PC-9 (cell line): ENCODE results near the gene ACOXL. TPM values are rescaled to one million over a fixed set of nuclear protein-coding genes. Genes with fewer than 3 reads are reported as not detected.

Experiments used
- BruUV-seq: library from RNA; stranded (reverse); fragments of 400-500 nt; replicated peaks from 2 replicates; lab custom pipeline; 2021; lab: Mats Ljungman, UMichigan
- CTCF ChIA-PET: fragments of 300-600 bp; sonication (Branson Sonifier 250); formaldehyde crosslinking; loops from one replicate; lab custom pipeline; 2022; ENCODE audit warnings: antibody characterized with exemption; lab: Charles Lee
- POLR2A ChIA-PET: fragments of 300-600 bp; sonication (Branson Sonifier 250); formaldehyde crosslinking; loops from one replicate; lab custom pipeline; 2022; ENCODE audit warnings: antibody characterized with exemption; ENCODE audit not compliant: unreplicated experiment; lab: Charles Lee
- DNase-seq, 2 experiments: peaks; one replicate each; pipeline versions ENCODE4 v3.0.0 to v3.0.0-alpha.2; 2015 to 2022; ENCODE audit warnings: mixed read lengths in 1 of 2
- H2AFZ ChIP-seq: fragments of 200-600 bp; sonication (generic); 2 replicates; pipeline ENCODE4 v1.8.1; 2017; ENCODE audit warnings: antibody characterized with exemption
- H3F3A ChIP-seq: fragments of 200-600 bp; sonication (generic); 2 replicates; pipeline ENCODE4 v1.8.1; 2017; ENCODE audit warnings: antibody characterized with exemption, mild to moderate bottlenecking, low read depth; ENCODE audit not compliant: insufficient read depth
- H3K27ac ChIP-seq: fragments of 200-600 bp; sonication (generic); 2 replicates; pipeline ENCODE4 v1.6.1; 2016; ENCODE audit warnings: mixed run types
- H3K27me3 ChIP-seq: fragments of 200-600 bp; sonication (generic); 2 replicates; pipeline ENCODE4 v1.6.1; 2016; ENCODE audit warnings: low read depth, mixed run types; ENCODE audit not compliant: insufficient read depth
- H3K36me3 ChIP-seq: fragments of 200-600 bp; sonication (generic); 2 replicates; pipeline ENCODE4 v1.6.1; 2016; ENCODE audit warnings: low read depth, mixed run types
- H3K4me1 ChIP-seq: fragments of 200-600 bp; sonication (generic); replicated peaks from 2 replicates; pipeline ENCODE4 v1.6.1; 2016; ENCODE audit warnings: mixed run types; ENCODE audit not compliant: insufficient read depth
- H3K4me2 ChIP-seq: fragments of 200-600 bp; sonication (generic); 2 replicates; pipeline ENCODE4 v1.6.1; 2017; ENCODE audit warnings: mixed run types
- H3K4me3 ChIP-seq: fragments of 200-600 bp; sonication (generic); 2 replicates; pipeline ENCODE4 v1.6.1; 2016; ENCODE audit warnings: mixed run types
- H3K79me2 ChIP-seq: fragments of 200-600 bp; sonication (generic); 2 replicates; pipeline ENCODE4 v1.6.1; 2017; ENCODE audit warnings: low read depth, mixed run types
- H3K9me2 ChIP-seq: fragments of 200-600 bp; sonication (generic); 2 replicates; pipeline ENCODE4 v1.8.1; 2017; ENCODE audit warnings: mild to moderate bottlenecking; ENCODE audit not compliant: insufficient read depth
- H3K9me3 ChIP-seq: fragments of 200-600 bp; sonication (generic); 2 replicates; pipeline ENCODE4 v1.8.1; 2016; ENCODE audit warnings: low read depth; ENCODE audit not compliant: insufficient read depth
- H4K20me1 ChIP-seq: fragments of 200-600 bp; sonication (generic); 2 replicates; pipeline ENCODE4 v1.8.1; 2017; ENCODE audit not compliant: insufficient read depth
- CTCF ChIP-seq: fragments of 200-600 bp; sonication (generic); conservative IDR thresholded peaks from 2 replicates; pipeline ENCODE4 v1.6.1; 2017; ENCODE audit warnings: mixed run types, antibody characterized with exemption, mild to moderate bottlenecking, moderate library complexity
- EZH2 ChIP-seq: fragments of 200-600 bp; sonication (generic); IDR thresholded peaks from 2 replicates; pipeline ENCODE4 v1.8.0; 2017; ENCODE audit warnings: antibody characterized with exemption, low read depth
- intact Hi-C: fragments of 100-400 bp; cut with micrococcal nuclease; formaldehyde crosslinking; loops from one replicate; pipeline ENCODE4 v1.10.0; 2022; ENCODE audit not compliant: unreplicated experiment
- total RNA-seq: library from RNA; stranded (reverse); gene quantifications from 2 replicates; pipeline ENCODE4 v1.2.3, GENCODE V29; 2021

Gene ACOXL
- total RNA-seq, 1 experiment from 2014 or later: 10.7 TPM

DNA sequence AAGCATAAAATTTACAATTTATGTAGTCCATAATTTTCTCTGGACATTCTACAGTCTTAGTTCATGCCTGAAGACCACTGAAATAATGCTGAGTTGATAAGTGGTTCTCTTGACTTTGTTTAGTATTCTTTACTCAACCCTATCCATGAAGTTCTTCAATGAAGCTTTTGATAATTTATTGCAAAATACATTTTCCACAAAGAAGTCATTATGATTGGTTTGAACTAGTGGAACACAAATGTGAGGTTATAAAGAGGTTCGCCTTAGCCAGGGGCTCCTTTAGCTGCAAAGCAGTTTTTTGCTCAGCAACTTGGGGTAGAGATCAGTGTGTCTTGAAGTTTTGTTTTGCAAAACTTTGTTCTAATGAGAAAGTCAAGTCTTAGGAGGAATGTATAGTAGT, 394.2 kb downstream of the ACOXL start:
- TF ChIP-seq EZH2 (no peak), CTCF (no peak)
- no TSS peak for BruUV-seq
- no peak for DNase-seq
- Histone ChIP-seq H3K27ac (no peak overlapping the region), H3K4me3 (no peak overlapping the region), H3F3A (peaks cover 8% of the 10 kb centered on the region; the same call in 1 of the 2 replicates), H2AFZ (no peak overlapping the region), H4K20me1 (peaks cover 20% of the 10 kb centered on the region), H3K9me2 (no peaks in the 10 kb centered on the region), H3K4me2 (no peak overlapping the region), H3K79me2 (peaks cover 70% of the 10 kb centered on the region), H3K36me3 (peaks cover 43% of the 10 kb centered on the region), H3K9me3 (no peaks in the 10 kb centered on the region), H3K4me1 (peaks cover 8% of the 10 kb centered on the region), H3K27me3 (no peaks in the 10 kb centered on the region)
- intact Hi-C loops: no loop called here
- POLR2A ChIA-PET: interaction anchor here (0.6 kb wide), 1 partner anchor 16 kb away, joined by 7 read pairs; no protein-coding TSS in a partner anchor
- CTCF ChIA-PET: no interaction called here

DNA sequence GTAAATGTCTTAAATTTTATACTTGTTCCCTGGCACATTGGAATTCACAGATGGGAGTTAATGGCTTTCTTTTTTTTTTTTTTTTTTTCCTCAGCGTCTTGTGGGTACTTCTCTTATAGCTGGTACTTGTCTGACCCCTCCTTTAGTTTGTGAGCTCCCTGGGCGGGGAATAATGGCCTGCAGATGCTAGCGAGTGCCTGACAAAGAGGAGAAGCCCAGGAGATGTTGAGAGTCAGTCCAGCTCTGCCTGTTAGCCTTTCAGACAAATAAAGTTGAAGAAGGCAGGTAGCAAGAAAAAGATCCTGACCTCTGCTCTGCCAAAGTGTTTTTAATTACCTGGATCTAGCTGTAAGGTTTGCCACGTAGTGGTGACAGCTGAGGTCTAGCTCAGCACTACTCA, 395.0 kb downstream of the ACOXL start:
- peaks cover 71% of the 10 kb centered on the region for H3K79me2 ChIP-seq

DNA sequence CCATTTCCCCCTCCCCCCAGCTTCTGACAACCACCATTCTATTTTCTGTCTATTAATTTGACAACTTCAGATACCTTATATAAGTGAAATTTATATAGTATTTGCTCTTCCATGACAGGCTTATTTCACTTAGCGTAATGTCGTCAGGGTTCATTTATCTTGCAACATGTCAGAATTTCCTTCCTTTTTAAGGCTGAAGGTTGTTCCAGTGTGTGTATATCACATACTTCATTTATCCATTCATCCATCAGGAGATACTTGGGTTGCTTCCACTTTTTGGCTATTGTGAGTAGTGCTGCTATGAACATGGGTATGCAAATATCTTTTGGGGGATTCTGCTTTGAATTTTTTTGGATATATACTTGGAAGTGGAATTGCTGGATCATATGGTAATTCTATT, 395.7 kb downstream of the ACOXL start:
- peaks cover 4% of the 10 kb centered on the region; the same call in 1 of the 2 replicates for H3F3A ChIP-seq
- no peak overlapping the region for H3K4me2 ChIP-seq
- peaks cover 67% of the 10 kb centered on the region for H3K79me2 ChIP-seq
- no peak overlapping the region for H2AFZ ChIP-seq
- H4K20me1 ChIP-seq: peaks cover 25% of the 10 kb centered on the region
- H3K36me3 ChIP-seq: peaks cover 49% of the 10 kb centered on the region
- H3K9me2 ChIP-seq: no peaks in the 10 kb centered on the region
- H3K27ac ChIP-seq: no peak overlapping the region
- no TSS peak for BruUV-seq
- H3K9me3 ChIP-seq: no peaks in the 10 kb centered on the region
- H3K4me3 ChIP-seq: no peak overlapping the region
- no peak for DNase-seq
- POLR2A ChIA-PET: no interaction called here
- peaks cover 8% of the 10 kb centered on the region for H3K4me1 ChIP-seq
- TF ChIP-seq CTCF (no peak), EZH2 (no peak)
- CTCF ChIA-PET: no interaction called here
- intact Hi-C loops: no loop called here
- H3K27me3 ChIP-seq: no peaks in the 10 kb centered on the region

More for the DNA sequence above, 395.0 kb downstream of the ACOXL start:
- Histone ChIP-seq H3K4me1 (peaks cover 8% of the 10 kb centered on the region), H3F3A (peaks cover 8% of the 10 kb centered on the region; the same call in 1 of the 2 replicates), H3K36me3 (peaks cover 49% of the 10 kb centered on the region), H3K4me3 (no peak overlapping the region), H2AFZ (no peak overlapping the region), H3K9me2 (no peaks in the 10 kb centered on the region), H4K20me1 (peaks cover 25% of the 10 kb centered on the region), H3K9me3 (no peaks in the 10 kb centered on the region), H3K27me3 (no peaks in the 10 kb centered on the region), H3K27ac (no peak overlapping the region), H3K4me2 (no peak overlapping the region)
- POLR2A ChIA-PET: no interaction called here
- TF ChIP-seq EZH2: no peak
- TF ChIP-seq CTCF: no peak
- BruUV-seq: no TSS peak
- CTCF ChIA-PET: no interaction called here
- intact Hi-C loops: no loop called here
- DNase-seq: no peak
